GM10847 (cell line): ENCODE measurements around the gene FXYD2.

Experiments
- POLR2A ChIP-seq: IDR thresholded peaks from 2 replicates; pipeline ENCODE4 v1.6.1; 2011; ENCODE audit not compliant: insufficient read length; ENCODE audit errors: extremely low read depth

The FXYD2 gene

GRCh38 chr11:117780456-117780855 lies 44.1 kb downstream of the FXYD2 start:
- no peak for TF ChIP-seq POLR2A

- no peak for TF ChIP-seq POLR2A
These were observed 50.0 kb downstream of the FXYD2 start for GRCh38 chr11:117774553-117774952.

GRCh38 chr11:117772360-117772759 lies 52.2 kb downstream of the FXYD2 start:
- no peak for TF ChIP-seq POLR2A

- TF ChIP-seq POLR2A: no peak
These were observed 52.7 kb downstream of the FXYD2 start for GRCh38 chr11:117771841-117772240.

- TF ChIP-seq POLR2A: no peak
These were observed 53.3 kb downstream of the FXYD2 start for GRCh38 chr11:117771197-117771596.

GRCh38 chr11:117770061-117770460 lies 54.5 kb downstream of the FXYD2 start:
- TF ChIP-seq POLR2A: no peak
